ENCODE data around the gene C6orf136.

Gene C6orf136

DNA sequence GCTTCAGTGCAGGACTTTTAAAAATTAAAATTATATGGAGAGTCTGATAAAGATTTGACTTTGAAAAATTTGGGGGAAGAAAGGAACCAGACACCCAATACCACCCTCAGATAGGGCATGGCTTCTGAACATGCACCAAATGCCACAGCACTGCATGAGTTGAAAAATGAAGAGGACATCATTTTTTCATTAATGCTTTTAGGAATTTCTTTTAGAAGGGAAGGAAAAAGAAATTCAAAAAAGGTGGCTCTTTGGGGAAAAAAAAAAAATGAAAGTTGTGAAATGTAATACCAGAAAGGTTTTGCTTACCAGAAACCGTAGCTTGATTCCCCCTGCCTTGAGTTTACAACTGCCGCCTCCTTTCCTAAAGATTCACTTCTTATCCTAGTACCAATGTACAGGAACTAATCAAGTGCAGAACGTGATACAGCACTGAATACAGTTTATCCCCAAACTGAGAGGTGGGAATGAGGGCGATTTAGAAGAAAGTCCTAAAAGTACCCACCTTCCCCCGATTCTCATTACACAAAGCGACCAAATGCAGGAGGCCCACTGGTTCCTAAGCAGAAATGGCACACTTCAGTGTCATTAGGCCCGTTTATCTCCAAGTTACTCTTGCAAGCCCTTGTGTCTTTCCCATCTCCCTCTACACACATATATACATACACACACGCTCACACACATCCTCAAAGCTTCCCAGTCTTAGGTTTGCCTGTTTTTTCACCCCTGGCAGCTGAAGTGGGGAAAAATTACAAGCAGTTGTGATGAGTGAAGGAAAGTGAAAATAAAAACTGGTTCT lies 32.7 kb upstream of the C6orf136 start:
- peaks cover 42 to 44% of the 10 kb centered on the region in 2 experiments for H3K4me1 ChIP-seq (ENCODE audit: control insufficient read depth in 1 of 2, insufficient read depth in 1 of 2, low read depth in 1 of 2, low read length in 1 of 2)
- TF ChIP-seq, protein P1, sequence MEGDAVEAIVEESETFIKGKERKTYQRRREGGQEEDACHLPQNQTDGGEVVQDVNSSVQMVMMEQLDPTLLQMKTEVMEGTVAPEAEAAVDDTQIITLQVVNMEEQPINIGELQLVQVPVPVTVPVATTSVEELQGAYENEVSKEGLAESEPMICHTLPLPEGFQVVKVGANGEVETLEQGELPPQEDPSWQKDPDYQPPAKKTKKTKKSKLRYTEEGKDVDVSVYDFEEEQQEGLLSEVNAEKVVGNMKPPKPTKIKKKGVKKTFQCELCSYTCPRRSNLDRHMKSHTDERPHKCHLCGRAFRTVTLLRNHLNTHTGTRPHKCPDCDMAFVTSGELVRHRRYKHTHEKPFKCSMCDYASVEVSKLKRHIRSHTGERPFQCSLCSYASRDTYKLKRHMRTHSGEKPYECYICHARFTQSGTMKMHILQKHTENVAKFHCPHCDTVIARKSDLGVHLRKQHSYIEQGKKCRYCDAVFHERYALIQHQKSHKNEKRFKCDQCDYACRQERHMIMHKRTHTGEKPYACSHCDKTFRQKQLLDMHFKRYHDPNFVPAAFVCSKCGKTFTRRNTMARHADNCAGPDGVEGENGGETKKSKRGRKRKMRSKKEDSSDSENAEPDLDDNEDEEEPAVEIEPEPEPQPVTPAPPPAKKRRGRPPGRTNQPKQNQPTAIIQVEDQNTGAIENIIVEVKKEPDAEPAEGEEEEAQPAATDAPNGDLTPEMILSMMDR (IDR thresholded peaks at IDR 0.05), result no peak

DNA sequence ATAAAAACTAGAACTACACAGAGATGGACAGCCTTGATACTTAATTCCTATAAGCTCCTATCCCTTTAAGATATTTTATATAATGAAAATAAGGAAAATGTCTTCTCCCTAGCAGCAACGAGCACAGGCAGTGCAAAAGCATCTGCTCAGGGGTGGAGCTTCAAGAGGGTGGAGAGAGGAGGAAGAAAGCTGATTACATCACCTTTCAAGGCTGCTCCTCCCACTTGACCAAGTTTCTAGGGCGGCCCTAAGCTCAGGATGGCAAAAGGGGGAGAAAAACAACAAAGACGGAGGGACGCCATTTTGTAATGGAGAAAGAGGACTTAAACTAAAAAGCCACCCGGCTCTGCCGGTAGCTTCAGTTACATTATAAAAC lies 32.1 kb upstream of the C6orf136 start:
- Histone ChIP-seq H3K27me3 (no peaks in the 10 kb centered on the region), H3K27ac (peak overlapping the region; percentile 98), H3K4me1 (ENCODE audit: control insufficient read depth in 1 of 2, insufficient read depth in 1 of 2, low read depth in 1 of 2, low read length in 1 of 2) (peaks cover 42 to 44% of the 10 kb centered on the region in 2 experiments), H3K4me3 (ENCODE audit: low read depth in 1 of 2, low read length in 1 of 2) (peak overlapping the region; percentile 82 to 92), H3K36me3 (peaks cover 15% of the 10 kb centered on the region), H3K9me3 (no peaks in the 10 kb centered on the region)
- TF ChIP-seq, protein P1 (IDR thresholded peaks at IDR 0.05), result peak; percentile 27

More for the DNA sequence above, 32.7 kb upstream of the C6orf136 start:
- H3K27me3 ChIP-seq, result no peaks in the 10 kb centered on the region
- peaks cover 21% of the 10 kb centered on the region for H3K36me3 ChIP-seq
- H3K4me3 ChIP-seq (ENCODE audit: low read depth in 1 of 2, low read length in 1 of 2), result peak overlapping the region; percentile 82 to 92
- H3K27ac ChIP-seq, result peak overlapping the region; percentile 98
- H3K9me3 ChIP-seq, result no peaks in the 10 kb centered on the region

DNA sequence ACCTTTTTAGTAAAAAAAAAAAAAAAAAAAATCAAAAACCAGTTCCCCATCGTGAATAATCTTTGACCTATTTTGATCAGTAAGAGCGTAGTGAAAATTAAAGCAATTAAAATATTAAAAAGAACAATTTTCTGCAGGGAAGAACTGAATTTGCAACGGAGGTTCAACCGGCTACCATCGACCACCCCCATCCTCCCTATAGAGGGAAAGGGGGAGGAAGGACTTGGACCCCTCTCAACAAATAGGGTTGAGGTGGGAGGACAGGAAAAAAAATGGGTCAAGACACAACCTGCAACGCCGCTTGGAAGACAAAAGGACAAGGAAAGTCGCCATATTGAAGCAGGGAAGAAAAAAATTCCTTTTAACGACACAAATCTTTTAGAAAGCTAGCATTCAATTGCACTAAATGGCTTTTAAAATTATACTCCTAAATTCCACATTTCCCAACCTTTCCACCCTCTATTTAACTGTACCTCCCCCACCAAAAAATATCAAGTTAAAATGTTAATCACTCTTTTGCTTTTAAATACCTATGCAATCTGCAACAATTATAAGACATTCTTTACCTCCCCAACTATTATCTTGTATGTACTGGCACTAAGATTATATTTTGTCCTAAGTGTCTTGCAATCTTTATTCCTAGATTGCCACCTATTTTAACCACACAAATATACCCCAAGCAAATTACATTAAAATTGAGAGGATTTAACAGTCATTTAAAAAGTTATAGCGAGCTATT lies 31.5 kb upstream of the C6orf136 start:
- Histone ChIP-seq H3K4me3 (ENCODE audit: low read depth in 1 of 2, low read length in 1 of 2) (peak overlapping the region; percentile 82 to 92), H3K27me3 (no peaks in the 10 kb centered on the region), H3K9me3 (no peaks in the 10 kb centered on the region), H3K36me3 (peaks cover 15% of the 10 kb centered on the region), H3K4me1 (ENCODE audit: control insufficient read depth in 1 of 2, insufficient read depth in 1 of 2, low read depth in 1 of 2, low read length in 1 of 2) (peaks cover 42 to 44% of the 10 kb centered on the region in 2 experiments), H3K27ac (peak overlapping the region; percentile 98)
- TF ChIP-seq, protein P1 (IDR thresholded peaks at IDR 0.05), result no peak

DNA sequence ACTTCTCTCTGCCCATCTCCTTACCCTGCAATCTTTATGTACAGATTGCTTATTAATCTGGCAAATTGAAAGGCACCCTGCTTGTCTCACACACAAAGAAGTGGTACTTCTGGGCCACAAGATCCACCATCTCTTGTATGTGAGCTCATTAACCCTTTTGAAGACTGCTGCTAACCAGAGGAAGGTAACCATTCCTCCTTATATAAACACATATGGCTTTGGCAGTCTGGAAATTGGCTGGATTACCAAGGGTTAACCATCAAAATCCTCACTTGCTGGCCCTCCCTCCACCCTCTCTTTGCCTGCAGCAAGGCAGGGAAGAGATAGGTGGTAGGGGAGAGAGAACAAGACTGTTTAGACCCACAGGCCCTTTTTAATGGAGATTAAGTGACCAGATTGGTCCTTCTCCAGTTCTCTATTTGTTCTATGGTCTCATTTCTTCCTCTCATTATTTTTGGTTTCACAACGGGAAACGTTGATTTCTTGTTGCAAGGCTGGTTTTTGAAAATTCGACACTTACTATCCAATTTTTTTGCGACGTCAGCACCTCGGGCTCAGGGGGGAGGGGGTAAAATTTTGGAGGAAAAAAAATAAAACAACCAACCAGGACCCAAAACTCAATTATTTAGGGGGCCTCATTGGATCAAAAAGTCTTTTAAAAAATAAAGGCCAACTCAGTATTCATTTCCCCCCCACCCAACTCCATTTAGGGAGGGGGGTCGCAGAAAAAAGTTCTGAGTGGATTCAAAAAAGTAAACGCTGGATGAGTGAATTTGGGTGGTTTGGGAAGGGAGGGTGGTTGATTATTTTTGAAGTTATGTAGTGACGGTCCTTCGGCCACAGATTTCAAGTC lies 30.7 kb upstream of the C6orf136 start:
- Histone ChIP-seq H3K27me3 (no peaks in the 10 kb centered on the region), H3K4me3 (ENCODE audit: low read depth in 1 of 2, low read length in 1 of 2) (peak overlapping the region; percentile 82 to 92), H3K27ac (peak overlapping the region; percentile 98), H3K9me3 (no peaks in the 10 kb centered on the region), H3K4me1 (ENCODE audit: control insufficient read depth in 1 of 2, insufficient read depth in 1 of 2, low read depth in 1 of 2, low read length in 1 of 2) (peaks cover 42 to 44% of the 10 kb centered on the region in 2 experiments), H3K36me3 (peaks cover 15% of the 10 kb centered on the region)
- TF ChIP-seq, protein P1 (IDR thresholded peaks at IDR 0.05), result no peak

Measured in neutrophil (primary cell).